Endothelial cell of umbilical vein (primary cell): ENCODE data around the gene LDAF1.

ENCODE experiments used
- EZH2 ChIP-seq: IDR thresholded peaks from 2 replicates; pipeline ENCODE4 v1.6.1; 2012; ENCODE audit warnings: borderline replicate concordance, low read depth, mild to moderate bottlenecking, moderate library complexity, low read length, inconsistent platforms; ENCODE audit not compliant: severe bottlenecking
- FOS ChIP-seq: IDR thresholded peaks from 2 replicates; pipeline ENCODE4 v1.6.1; 2011; ENCODE audit warnings: mild to moderate bottlenecking, low read length, moderate library complexity, borderline replicate concordance; ENCODE audit not compliant: insufficient read depth
- JUN ChIP-seq: IDR thresholded peaks from 2 replicates; pipeline ENCODE4 v1.6.1; 2011; ENCODE audit warnings: borderline replicate concordance, low read depth; ENCODE audit not compliant: insufficient read length, insufficient read depth
- MYC ChIP-seq: IDR thresholded peaks from one replicate; pipeline ENCODE4 v1.6.1; 2011; ENCODE audit warnings: mild to moderate bottlenecking, low read depth, low read length
- POLR2A ChIP-seq: IDR thresholded peaks from 2 replicates; pipeline ENCODE4 v1.6.1; 2012; ENCODE audit warnings: low read depth, mild to moderate bottlenecking, control low read depth, low read length
- POLR2AphosphoS5 ChIP-seq: IDR thresholded peaks from 2 replicates; pipeline ENCODE4 v1.6.1; 2012; ENCODE audit warnings: low read depth, mild to moderate bottlenecking, control low read depth, low read length, moderate library complexity; ENCODE audit not compliant: insufficient read depth
- TF ChIP-seq, protein P1 (sequence below), 2 donors: IDR thresholded peaks; 1 replicate in 1 of 2; 2 replicates in 1 of 2; pipeline ENCODE4 v1.5.1; 2011; ENCODE audit warnings: low read length in 2 of 2, mild to moderate bottlenecking in 2 of 2, moderate library complexity in 2 of 2, control low read depth in 1 of 2, inconsistent platforms in 1 of 2, low read depth in 1 of 2; ENCODE audit not compliant: insufficient read depth in 1 of 2; ENCODE audit errors: extremely low read depth in 1 of 2
- TF ChIP-seq, protein P2 (sequence below): IDR thresholded peaks from 2 replicates; pipeline ENCODE4 v1.6.1; 2011; ENCODE audit not compliant: insufficient read depth, insufficient read length

DNA sequence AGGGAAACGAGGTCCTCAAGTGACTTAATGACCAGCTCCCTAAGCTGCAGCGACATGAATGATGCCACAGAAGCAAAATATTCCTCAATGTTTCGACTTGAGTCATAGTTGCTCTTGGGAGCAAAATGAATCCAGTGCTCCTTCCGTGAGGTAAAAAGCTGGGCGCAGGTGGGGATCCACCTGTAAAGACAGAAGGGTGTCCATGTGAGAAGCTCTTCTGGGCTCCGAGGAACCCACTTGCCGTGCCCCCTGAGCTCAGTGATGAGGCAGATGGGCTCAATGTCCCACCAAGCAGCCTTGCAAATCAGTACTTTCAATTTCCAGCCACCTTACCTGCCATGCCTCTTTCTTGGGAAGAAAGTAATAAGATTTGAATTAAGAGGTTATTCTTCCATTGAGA is 33.3 kb upstream of the LDAF1 start:
- no peak for TF ChIP-seq POLR2AphosphoS5
- TF ChIP-seq, protein P1, sequence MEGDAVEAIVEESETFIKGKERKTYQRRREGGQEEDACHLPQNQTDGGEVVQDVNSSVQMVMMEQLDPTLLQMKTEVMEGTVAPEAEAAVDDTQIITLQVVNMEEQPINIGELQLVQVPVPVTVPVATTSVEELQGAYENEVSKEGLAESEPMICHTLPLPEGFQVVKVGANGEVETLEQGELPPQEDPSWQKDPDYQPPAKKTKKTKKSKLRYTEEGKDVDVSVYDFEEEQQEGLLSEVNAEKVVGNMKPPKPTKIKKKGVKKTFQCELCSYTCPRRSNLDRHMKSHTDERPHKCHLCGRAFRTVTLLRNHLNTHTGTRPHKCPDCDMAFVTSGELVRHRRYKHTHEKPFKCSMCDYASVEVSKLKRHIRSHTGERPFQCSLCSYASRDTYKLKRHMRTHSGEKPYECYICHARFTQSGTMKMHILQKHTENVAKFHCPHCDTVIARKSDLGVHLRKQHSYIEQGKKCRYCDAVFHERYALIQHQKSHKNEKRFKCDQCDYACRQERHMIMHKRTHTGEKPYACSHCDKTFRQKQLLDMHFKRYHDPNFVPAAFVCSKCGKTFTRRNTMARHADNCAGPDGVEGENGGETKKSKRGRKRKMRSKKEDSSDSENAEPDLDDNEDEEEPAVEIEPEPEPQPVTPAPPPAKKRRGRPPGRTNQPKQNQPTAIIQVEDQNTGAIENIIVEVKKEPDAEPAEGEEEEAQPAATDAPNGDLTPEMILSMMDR (IDR thresholded peaks at IDR 0.05; ENCODE audit: extremely low read depth in 1 of 2, insufficient read depth in 1 of 2, low read depth in 1 of 2, low read length in 2 of 2) = no peak
- no peak for TF ChIP-seq EZH2
- TF ChIP-seq POLR2A = no peak
- TF ChIP-seq, protein P2, sequence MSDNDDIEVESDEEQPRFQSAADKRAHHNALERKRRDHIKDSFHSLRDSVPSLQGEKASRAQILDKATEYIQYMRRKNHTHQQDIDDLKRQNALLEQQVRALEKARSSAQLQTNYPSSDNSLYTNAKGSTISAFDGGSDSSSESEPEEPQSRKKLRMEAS = no peak
- no peak for TF ChIP-seq MYC
- TF ChIP-seq FOS = no peak
- no peak for TF ChIP-seq JUN
